GM18868 (cell line): ENCODE results near the gene CIAO2B.

ENCODE experiments used
- ATAC-seq: cut with Tn5 transposase; IDR thresholded peaks from one replicate; pipeline ENCODE4 v1.9.1; 2021; ENCODE audit warnings: mild to moderate bottlenecking, moderate library complexity; ENCODE audit not compliant: unreplicated experiment

CIAO2B gene

GRCh38 chr16:66921729-66922450 is 12.3 kb downstream of the CIAO2B start:
- ATAC-seq = no peak

- no peak for ATAC-seq
Measured at GRCh38 chr16:66920924-66921680, 13.1 kb downstream of the CIAO2B start.

- no peak for ATAC-seq
Measured at GRCh38 chr16:66920299-66920590, 14.0 kb downstream of the CIAO2B start.

GRCh38 chr16:66919569-66920298 is 14.5 kb downstream of the CIAO2B start:
- no peak for ATAC-seq

- ATAC-seq = no peak
Measured at GRCh38 chr16:66918803-66919568, 15.2 kb downstream of the CIAO2B start, which contains the start of gene CDH16. TSS of gene CDH16 (minus strand) at chr16:66918885. CDS start at chr16:66918065, 820 bp downstream.

GRCh38 chr16:66918355-66918754 is 15.8 kb downstream of the CIAO2B start:
- no peak for ATAC-seq

- no peak for ATAC-seq
Measured at GRCh38 chr16:66917741-66918140, 16.5 kb downstream of the CIAO2B start.

- no peak for ATAC-seq
Measured at GRCh38 chr16:66916518-66916917, 17.7 kb downstream of the CIAO2B start.

- no peak for ATAC-seq
Measured at GRCh38 chr16:66915041-66915440, 19.2 kb downstream of the CIAO2B start.

GRCh38 chr16:66914541-66914940 is 19.7 kb downstream of the CIAO2B start:
- ATAC-seq = no peak

GRCh38 chr16:66913711-66914110 is 20.5 kb downstream of the CIAO2B start:
- ATAC-seq = no peak

- no peak for ATAC-seq
Measured at GRCh38 chr16:66913081-66913480, 21.1 kb downstream of the CIAO2B start.

GRCh38 chr16:66911801-66912200 is 22.4 kb downstream of the CIAO2B start:
- ATAC-seq = no peak

- no peak for ATAC-seq
Measured at GRCh38 chr16:66911112-66911511, 23.1 kb downstream of the CIAO2B start.

GRCh38 chr16:66910175-66910940 is 23.8 kb downstream of the CIAO2B start:
- no peak for ATAC-seq

GRCh38 chr16:66908762-66909559 is 25.2 kb downstream of the CIAO2B start:
- no peak for ATAC-seq

- no peak for ATAC-seq
Measured at GRCh38 chr16:66908116-66908515, 26.1 kb downstream of the CIAO2B start.

GRCh38 chr16:66906916-66907836 is 27.0 kb downstream of the CIAO2B start:
- ATAC-seq = no peak
